ENCODE measurements around the gene MYBBP1A.

MYBBP1A gene

DNA sequence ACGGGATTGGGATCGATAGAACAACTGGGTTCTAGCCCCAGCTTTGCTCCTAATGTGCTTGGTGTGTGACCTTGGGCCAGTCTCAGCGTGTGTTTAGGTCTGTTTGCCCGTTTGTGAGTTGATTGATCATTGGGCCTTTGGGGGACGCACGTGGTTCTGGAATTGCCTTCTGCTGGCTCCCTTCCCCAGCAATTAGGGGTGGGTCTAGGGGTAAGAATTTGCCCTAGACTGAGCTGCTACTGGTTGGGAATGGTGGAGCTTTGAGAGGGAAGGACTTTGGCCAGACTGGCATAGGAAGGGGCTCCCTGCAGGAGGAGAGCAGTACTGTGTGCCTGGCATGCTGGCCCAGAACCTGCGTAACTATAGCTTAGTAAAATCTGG, 55.0 kb downstream of the MYBBP1A start:
- H3K27me3 ChIP-seq (ENCODE audit: control insufficient read depth, insufficient read depth, low read length) = peaks cover 21% of the 10 kb centered on the region

DNA sequence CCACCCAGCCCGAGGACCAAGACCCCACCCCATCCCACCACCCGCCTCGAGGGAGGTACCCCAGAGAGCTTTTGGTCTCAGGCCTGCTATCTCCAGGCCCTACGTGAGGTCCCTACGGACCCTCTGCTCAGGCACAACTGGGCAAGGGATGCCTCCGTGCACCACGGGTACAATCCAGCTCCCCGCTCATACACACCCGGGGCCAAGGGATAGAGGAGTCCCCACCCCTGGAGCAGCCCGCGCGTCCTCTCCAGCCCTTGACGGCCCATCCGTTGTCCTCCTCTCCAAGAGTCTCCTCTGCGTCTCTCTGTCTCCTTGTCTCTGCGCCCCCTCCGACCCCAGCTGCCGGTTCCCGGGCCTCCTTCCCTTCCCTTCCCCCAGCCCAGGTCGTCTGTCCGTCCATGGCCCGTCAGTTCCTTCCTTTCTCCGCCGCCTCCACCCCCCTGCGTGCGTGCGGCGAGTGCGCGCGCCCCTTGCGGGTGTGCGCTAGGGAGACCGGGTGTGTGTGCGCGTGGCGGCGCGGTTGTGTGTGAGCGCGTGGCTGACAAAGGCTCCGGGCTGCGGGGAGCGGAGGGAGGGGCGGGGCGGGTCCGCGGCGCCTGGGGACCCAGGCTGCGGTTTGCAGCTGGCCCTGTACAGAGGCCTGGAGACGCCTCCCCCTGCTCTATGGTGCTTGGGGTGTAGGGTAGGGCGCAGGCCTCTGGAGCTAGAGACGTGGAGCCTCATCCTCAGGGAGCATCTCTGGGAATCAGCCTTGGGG, 55.6 kb downstream of the MYBBP1A start:
- Histone ChIP-seq H3K27ac (ENCODE audit: low read length) (no peak overlapping the region), H3K27me3 (ENCODE audit: control insufficient read depth, insufficient read depth, low read length) (peaks cover 21% of the 10 kb centered on the region), H3K4me1 (ENCODE audit: control insufficient read depth, insufficient read depth, low read length) (peaks cover 2% of the 10 kb centered on the region), H3K4me3 (ENCODE audit: low read length) (peak overlapping the region; percentile 35; the same call in 1 of the 2 replicates), H3K9me3 (ENCODE audit: control insufficient read depth, insufficient read depth, low read length) (no peaks in the 10 kb centered on the region), H3K36me3 (ENCODE audit: control insufficient read depth, insufficient read depth, low read length) (no peaks in the 10 kb centered on the region)
- no CpG with 5 or more reads among the region's 53 CpGs for WGBS (ENCODE audit: insufficient coverage, insufficient read length)
- no peak for DNase-seq (ENCODE audit: low read depth, low spot score)

More for the DNA sequence above, 55.0 kb downstream of the MYBBP1A start:
- Histone ChIP-seq H3K4me1 (ENCODE audit: control insufficient read depth, insufficient read depth, low read length) (peaks cover 2% of the 10 kb centered on the region), H3K9me3 (ENCODE audit: control insufficient read depth, insufficient read depth, low read length) (no peaks in the 10 kb centered on the region), H3K27ac (ENCODE audit: low read length) (no peak overlapping the region), H3K4me3 (ENCODE audit: low read length) (no peak overlapping the region; the same call in 1 of the 2 replicates), H3K36me3 (ENCODE audit: control insufficient read depth, insufficient read depth, low read length) (no peaks in the 10 kb centered on the region)
- DNase-seq (ENCODE audit: low read depth, low spot score) = no peak
- no CpG with 5 or more reads among the region's 7 CpGs for WGBS (ENCODE audit: insufficient coverage, insufficient read length)

DNA sequence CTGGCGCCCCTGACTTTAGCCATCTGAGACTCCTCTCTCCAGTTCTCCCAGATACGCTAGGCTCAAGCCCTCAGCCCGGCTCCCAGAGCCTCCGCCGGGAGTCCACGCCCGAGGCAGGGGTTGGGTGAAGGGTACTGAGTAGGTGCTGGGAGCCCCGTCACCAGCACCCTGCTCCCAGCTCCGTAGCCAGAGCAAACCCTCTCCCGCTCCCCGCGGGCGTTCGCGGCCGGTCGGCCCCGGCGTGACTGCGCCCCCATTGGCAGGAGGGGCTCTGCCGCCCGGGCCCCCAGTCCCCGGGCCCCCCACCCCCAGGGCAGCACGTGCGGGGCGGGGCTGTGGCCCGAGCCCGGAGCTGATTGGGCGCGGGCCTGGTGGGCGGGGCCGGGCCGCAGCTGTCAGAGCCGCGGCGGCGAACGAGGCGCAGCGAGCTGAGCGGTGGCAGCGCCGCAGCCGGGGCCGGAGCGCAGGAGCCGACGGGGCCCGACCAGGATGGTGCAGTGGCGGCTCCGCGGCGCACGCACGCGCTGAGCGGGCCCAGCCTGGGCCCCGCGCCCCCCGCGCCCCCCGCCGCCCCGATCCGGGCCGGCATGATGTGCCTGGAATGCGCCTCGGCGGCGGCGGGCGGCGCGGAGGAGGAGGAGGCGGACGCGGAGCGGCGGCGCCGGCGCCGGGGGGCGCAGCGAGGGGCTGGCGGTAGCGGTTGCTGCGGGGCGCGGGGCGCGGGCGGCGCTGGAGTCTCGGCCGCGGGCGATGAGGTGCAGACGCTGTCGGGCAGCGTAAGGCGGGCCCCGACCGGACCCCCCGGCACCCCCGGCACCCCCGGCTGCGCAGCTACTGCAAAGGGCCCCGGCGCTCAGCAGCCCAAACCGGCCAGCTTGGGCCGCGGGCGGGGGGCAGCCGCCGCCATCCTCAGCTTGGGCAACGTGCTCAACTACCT, 56.5 kb downstream of the MYBBP1A start, which contains the start of gene SPNS2:
TSS of gene SPNS2 (plus strand) at position 421 of the 937 bp plus-strand sequence. CDS start at position 588, 167 bp downstream.
- WGBS (ENCODE audit: insufficient coverage, insufficient read length) = no CpG with 5 or more reads among the region's 117 CpGs
- Histone ChIP-seq H3K36me3 (ENCODE audit: control insufficient read depth, insufficient read depth, low read length) (no peaks in the 10 kb centered on the region), H3K4me1 (ENCODE audit: control insufficient read depth, insufficient read depth, low read length) (peaks cover 2% of the 10 kb centered on the region), H3K27ac (ENCODE audit: low read length) (no peak within 1 kb of the TSS), H3K27me3 (ENCODE audit: control insufficient read depth, insufficient read depth, low read length) (peaks cover 21% of the 10 kb centered on the region), H3K4me3 (ENCODE audit: low read length) (peak within 1 kb of the TSS; percentile 35; the same call in 1 of the 2 replicates), H3K9me3 (ENCODE audit: control insufficient read depth, insufficient read depth, low read length) (no peaks in the 10 kb centered on the region)
- DNase-seq (ENCODE audit: low read depth, low spot score) = no peak

DNA sequence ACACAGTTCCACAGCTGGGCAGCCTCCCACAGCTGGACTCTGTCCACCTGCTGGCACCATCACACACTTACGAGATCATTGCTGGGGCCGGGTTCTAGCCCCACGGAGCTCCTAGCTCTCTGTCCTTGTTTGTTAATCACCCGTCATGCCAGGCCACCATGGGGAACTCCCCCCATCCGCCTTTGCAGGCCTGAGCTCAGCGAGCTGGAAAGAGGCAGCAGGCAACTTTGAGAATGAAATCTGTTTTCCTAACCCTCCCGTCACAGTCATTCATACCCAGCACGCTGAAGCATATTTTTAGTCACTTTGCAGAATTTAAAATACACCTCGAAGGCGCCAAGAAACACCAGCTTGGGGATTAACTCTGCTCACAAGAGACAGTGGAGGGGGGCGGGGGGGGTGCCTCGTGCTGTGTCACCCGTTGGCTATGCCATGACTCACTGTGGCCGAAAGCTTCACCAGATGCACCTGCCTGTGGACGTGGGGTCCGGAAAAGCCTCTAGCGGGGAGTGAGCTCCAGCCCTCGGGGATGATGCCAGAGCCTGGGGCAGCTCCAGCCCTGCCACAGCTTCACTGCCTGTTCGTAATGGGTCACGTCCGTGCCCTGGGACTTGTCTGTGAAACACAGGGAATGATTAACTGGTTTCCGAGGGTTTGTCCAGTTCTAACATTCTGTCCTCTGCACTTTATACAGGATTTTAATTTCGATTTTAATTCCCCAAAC, 57.9 kb downstream of the MYBBP1A start:
- Histone ChIP-seq H3K27me3 (ENCODE audit: control insufficient read depth, insufficient read depth, low read length) (peaks cover 21% of the 10 kb centered on the region), H3K9me3 (ENCODE audit: control insufficient read depth, insufficient read depth, low read length) (no peaks in the 10 kb centered on the region), H3K4me3 (ENCODE audit: low read length) (no peak overlapping the region), H3K27ac (ENCODE audit: low read length) (no peak overlapping the region), H3K4me1 (ENCODE audit: control insufficient read depth, insufficient read depth, low read length) (peaks cover 2% of the 10 kb centered on the region; the same call in 1 of the 2 replicates), H3K36me3 (ENCODE audit: control insufficient read depth, insufficient read depth, low read length) (no peaks in the 10 kb centered on the region)
- DNase-seq (ENCODE audit: low read depth, low spot score) = no peak
- no CpG with 5 or more reads among the region's 23 CpGs for WGBS (ENCODE audit: insufficient coverage, insufficient read length)

DNA sequence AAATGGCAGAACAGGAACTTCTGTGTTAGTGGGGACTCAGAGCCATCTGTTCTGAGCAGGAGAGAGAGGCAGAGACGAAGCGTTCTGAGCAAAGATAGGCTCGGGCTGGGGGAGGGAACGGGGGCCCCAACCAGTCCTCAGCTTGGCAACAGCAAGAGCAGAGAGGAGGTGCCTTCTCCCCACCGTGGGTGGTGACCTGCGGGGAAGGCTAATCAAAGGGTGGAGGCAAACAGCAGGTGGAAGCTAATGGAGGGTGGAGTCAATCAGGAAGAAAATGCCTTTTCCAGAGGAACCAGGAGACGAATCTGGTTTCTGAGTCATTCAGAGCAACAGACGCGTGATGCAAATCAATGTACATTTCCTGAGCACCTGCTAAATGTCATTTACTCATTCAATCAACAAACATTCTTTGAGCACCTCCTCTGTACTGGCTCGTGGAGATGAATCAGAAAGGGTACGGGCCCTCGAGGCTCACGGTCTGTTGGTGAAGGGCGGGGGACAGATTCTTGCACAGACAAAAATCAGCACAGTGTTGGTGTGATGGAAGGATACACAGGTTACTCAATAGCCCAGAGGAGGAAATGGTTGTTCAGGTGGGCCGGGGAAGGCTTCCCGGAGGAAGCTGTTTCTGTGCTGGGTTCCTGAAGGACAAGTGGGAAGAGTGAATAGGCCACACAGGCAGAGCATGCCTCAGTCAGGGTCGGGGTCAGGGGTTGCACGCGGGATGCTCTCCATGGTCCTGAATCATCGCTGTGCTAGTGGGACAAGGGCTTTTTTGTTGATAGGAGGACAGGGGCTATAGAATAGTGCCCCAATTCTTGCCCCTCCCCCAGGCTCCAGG, 62.2 kb downstream of the MYBBP1A start:
- Histone ChIP-seq H3K9me3 (ENCODE audit: control insufficient read depth, insufficient read depth, low read length) (no peaks in the 10 kb centered on the region), H3K36me3 (ENCODE audit: control insufficient read depth, insufficient read depth, low read length) (no peaks in the 10 kb centered on the region), H3K4me1 (ENCODE audit: control insufficient read depth, insufficient read depth, low read length) (no peaks in the 10 kb centered on the region), H3K27ac (ENCODE audit: low read length) (no peak overlapping the region), H3K4me3 (ENCODE audit: low read length) (no peak overlapping the region), H3K27me3 (ENCODE audit: control insufficient read depth, insufficient read depth, low read length) (peaks cover 2% of the 10 kb centered on the region; the same call in 1 of the 2 replicates)
- peak; percentile 78 for DNase-seq (ENCODE audit: low read depth, low spot score)
- no CpG with 5 or more reads among the region's 20 CpGs for WGBS (ENCODE audit: insufficient coverage, insufficient read length)

DNA sequence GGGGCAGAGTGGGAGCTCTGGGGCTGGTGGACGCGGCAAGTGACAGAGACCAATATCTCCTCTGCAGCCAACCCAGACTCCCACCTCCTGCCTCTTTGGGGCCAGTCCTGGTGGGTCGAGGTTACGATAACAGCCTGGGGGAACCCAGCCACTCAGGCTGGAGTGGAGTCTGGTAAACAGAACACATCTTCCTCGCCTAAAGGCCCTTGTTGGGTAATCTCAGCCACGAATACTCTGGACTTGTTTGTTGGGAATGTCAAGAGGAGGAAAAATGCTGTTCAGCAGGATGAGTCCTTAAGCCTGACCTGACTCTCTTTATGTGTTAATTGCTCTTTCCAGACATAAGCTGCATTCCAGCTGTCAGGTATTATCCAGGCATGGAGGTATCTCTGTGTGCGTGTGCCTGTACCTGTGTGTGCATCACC, 64.5 kb downstream of the MYBBP1A start:
- no CpG with 5 or more reads among the region's 7 CpGs for WGBS (ENCODE audit: insufficient coverage, insufficient read length)
- no peak overlapping the region for H3K4me3 ChIP-seq (ENCODE audit: low read length)
- no peak overlapping the region for H3K27ac ChIP-seq (ENCODE audit: low read length)
- DNase-seq (ENCODE audit: low read depth, low spot score) = no peak
- H3K36me3 ChIP-seq (ENCODE audit: control insufficient read depth, insufficient read depth, low read length) = no peaks in the 10 kb centered on the region; the same call in 1 of the 2 replicates
- H3K4me1 ChIP-seq (ENCODE audit: control insufficient read depth, insufficient read depth, low read length) = no peaks in the 10 kb centered on the region; the same call in 1 of the 2 replicates
- no peaks in the 10 kb centered on the region for H3K27me3 ChIP-seq (ENCODE audit: control insufficient read depth, insufficient read depth, low read length)
- H3K9me3 ChIP-seq (ENCODE audit: control insufficient read depth, insufficient read depth, low read length) = no peaks in the 10 kb centered on the region

DNA sequence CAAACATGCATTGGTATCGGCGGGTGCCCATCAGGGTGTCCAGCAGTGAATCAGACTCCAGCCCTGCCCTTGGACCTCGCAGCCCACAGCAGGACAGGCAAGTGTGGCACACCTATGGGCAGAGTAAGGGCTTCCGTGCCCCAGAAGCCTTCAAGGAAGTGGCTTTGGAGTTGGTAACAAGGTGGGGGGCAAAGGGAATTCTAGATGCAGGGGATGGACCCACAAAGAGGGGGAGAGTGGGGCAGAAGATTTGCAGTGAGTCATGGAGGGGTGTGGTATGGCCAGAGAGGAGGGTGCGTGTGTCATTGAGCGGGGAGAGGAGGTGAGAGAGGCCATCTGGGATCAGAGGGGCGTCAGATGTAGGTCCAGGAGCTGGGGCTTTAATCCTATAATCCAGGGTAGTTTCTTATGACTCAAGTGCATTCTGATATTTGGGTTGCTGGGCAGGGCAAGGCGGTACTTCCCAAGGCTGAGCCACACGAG, 65.0 kb downstream of the MYBBP1A start:
- H3K36me3 ChIP-seq (ENCODE audit: control insufficient read depth, insufficient read depth, low read length) = no peaks in the 10 kb centered on the region; the same call in 1 of the 2 replicates
- WGBS (ENCODE audit: insufficient coverage, insufficient read length) = no CpG with 5 or more reads among the region's 9 CpGs
- no peaks in the 10 kb centered on the region; the same call in 1 of the 2 replicates for H3K4me1 ChIP-seq (ENCODE audit: control insufficient read depth, insufficient read depth, low read length)
- H3K4me3 ChIP-seq (ENCODE audit: low read length) = no peak overlapping the region
- no peaks in the 10 kb centered on the region for H3K27me3 ChIP-seq (ENCODE audit: control insufficient read depth, insufficient read depth, low read length)
- no peaks in the 10 kb centered on the region for H3K9me3 ChIP-seq (ENCODE audit: control insufficient read depth, insufficient read depth, low read length)
- no peak overlapping the region for H3K27ac ChIP-seq (ENCODE audit: low read length)
- no peak for DNase-seq (ENCODE audit: low read depth, low spot score)

DNA sequence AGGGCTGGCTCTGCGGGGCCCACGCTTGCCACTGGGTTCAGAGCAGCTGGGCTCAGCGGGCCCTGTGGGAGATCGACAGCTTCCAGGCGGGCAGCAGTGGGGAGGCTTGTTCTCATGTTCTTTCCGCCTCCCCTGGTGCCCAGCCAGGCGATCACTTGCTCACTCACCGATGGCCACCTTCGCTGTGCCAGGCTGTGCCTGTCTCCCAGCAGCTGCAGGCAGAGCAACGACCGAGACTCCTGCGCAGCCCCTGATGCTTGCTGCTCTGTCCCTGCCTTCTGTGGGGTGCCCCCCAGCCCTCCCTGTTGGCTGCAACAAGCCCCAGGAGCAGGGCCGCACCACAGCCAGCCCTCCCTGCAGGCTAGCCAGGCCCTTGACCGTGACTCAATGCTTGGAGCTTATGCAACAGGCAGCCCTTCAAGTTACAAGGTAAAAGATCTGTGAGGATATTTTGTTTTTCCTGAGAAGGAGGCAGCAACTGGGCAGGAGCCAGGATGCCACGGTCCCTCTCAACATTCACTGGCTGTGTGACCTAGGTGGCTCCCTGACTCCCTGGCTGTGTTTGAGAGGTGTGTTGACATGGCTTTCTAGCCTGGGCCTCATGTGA, 66.1 kb downstream of the MYBBP1A start:
- no peaks in the 10 kb centered on the region; the same call in 1 of the 2 replicates for H3K4me1 ChIP-seq (ENCODE audit: control insufficient read depth, insufficient read depth, low read length)
- DNase-seq (ENCODE audit: low read depth, low spot score) = no peak
- no peaks in the 10 kb centered on the region for H3K27me3 ChIP-seq (ENCODE audit: control insufficient read depth, insufficient read depth, low read length)
- H3K4me3 ChIP-seq (ENCODE audit: low read length) = no peak overlapping the region
- H3K36me3 ChIP-seq (ENCODE audit: control insufficient read depth, insufficient read depth, low read length) = no peaks in the 10 kb centered on the region; the same call in 1 of the 2 replicates
- no peaks in the 10 kb centered on the region for H3K9me3 ChIP-seq (ENCODE audit: control insufficient read depth, insufficient read depth, low read length)
- no CpG with 5 or more reads among the region's 15 CpGs for WGBS (ENCODE audit: insufficient coverage, insufficient read length)
- no peak overlapping the region for H3K27ac ChIP-seq (ENCODE audit: low read length)
